GM18861 (cell line): ENCODE results near the gene OCA2.

Source experiments
- ATAC-seq: cut with Tn5 transposase; IDR thresholded peaks from one replicate; pipeline ENCODE4 v1.9.1; 2021; ENCODE audit not compliant: unreplicated experiment

The OCA2 gene

GRCh38 chr15:27885201-27885600 is 213.9 kb downstream of the OCA2 start:
- ATAC-seq: no peak

GRCh38 chr15:27884726-27885125 is 214.4 kb downstream of the OCA2 start:
- ATAC-seq: no peak

GRCh38 chr15:27878841-27879240 is 220.3 kb downstream of the OCA2 start:
- no peak for ATAC-seq

GRCh38 chr15:27873828-27874227 is 225.3 kb downstream of the OCA2 start:
- no peak for ATAC-seq

GRCh38 chr15:27873039-27873438 is 226.1 kb downstream of the OCA2 start:
- ATAC-seq: no peak

- no peak for ATAC-seq
Measured at GRCh38 chr15:27872355-27872754, 226.8 kb downstream of the OCA2 start.

GRCh38 chr15:27871902-27872260 is 227.2 kb downstream of the OCA2 start:
- ATAC-seq: no peak

GRCh38 chr15:27871078-27871901 is 227.8 kb downstream of the OCA2 start:
- ATAC-seq: no peak

GRCh38 chr15:27870320-27870719 is 228.8 kb downstream of the OCA2 start:
- ATAC-seq: no peak

GRCh38 chr15:27869697-27870281 is 229.3 kb downstream of the OCA2 start:
- no peak for ATAC-seq

GRCh38 chr15:27868828-27869404 is 230.2 kb downstream of the OCA2 start:
- ATAC-seq: no peak

- ATAC-seq: no peak
Measured at GRCh38 chr15:27867861-27868260, 231.3 kb downstream of the OCA2 start.

- no peak for ATAC-seq
Measured at GRCh38 chr15:27866505-27867165, 232.5 kb downstream of the OCA2 start.

- ATAC-seq: no peak
Measured at GRCh38 chr15:27865926-27866325, 233.2 kb downstream of the OCA2 start.

GRCh38 chr15:27865323-27865922 is 233.7 kb downstream of the OCA2 start:
- ATAC-seq: no peak

GRCh38 chr15:27864719-27865118 is 234.4 kb downstream of the OCA2 start:
- ATAC-seq: no peak

- ATAC-seq: no peak
Measured at GRCh38 chr15:27864086-27864485, 235.0 kb downstream of the OCA2 start.

GRCh38 chr15:27863000-27863399 is 236.1 kb downstream of the OCA2 start:
- ATAC-seq: no peak

GRCh38 chr15:27861171-27861570 is 237.9 kb downstream of the OCA2 start:
- ATAC-seq: no peak

GRCh38 chr15:27855137-27855536 is 244.0 kb downstream of the OCA2 start:
- no peak for ATAC-seq

GRCh38 chr15:27854601-27855000 is 244.5 kb downstream of the OCA2 start:
- no peak for ATAC-seq
